Measurements from ENCODE around the gene ERVV-1. TPM values are rescaled to one million over a fixed set of nuclear protein-coding genes. Genes with fewer than 3 reads are reported as not detected.

Gene ERVV-1
- total and polyA plus RNA-seq, 2 donors (not counting 3 experiments of a cell fraction or from before 2014, with no cell fraction given) = not detected

DNA sequence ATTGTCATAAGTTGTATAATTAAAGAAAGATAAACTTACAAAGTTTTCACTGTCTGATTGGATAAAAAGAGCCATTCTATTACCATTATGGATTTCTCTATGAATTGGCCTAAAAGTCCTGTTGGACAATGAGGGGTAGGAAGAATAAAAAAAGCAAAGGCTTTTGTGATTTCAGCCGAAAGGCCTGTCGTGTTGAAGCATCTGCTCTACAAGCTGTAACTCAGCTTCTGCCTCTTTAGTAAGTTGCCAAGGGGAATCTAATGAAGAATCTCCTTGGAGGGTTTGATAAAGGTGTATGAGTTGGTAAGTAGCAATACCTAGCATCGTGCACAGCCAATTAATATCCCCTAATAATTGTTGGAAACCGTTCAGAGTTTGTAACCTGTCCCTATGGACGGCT lies 25.2 kb upstream of the ERVV-1 start:
- intact Hi-C loops (cut with micrococcal nuclease) = no loop called here
- POLR2A ChIA-PET = no interaction called here
- FAIRE-seq = no peak

More for the DNA sequence above, 25.2 kb upstream of the ERVV-1 start:
- H3K9ac ChIP-seq (replicated peaks; ENCODE audit: extremely low read depth, insufficient read depth, low read length) = no peak overlapping the region
- no peak for DNase-seq (ENCODE audit: low read depth, low spot score)
- H4K20me1 ChIP-seq (replicated peaks; ENCODE audit: control insufficient read depth, extremely low read depth, insufficient read depth, low read length) = no peaks in the 10 kb centered on the region
- no peak overlapping the region for H3K27ac ChIP-seq (ENCODE audit: insufficient read depth, low read depth, low read length)
- peaks cover 16% of the 10 kb centered on the region for H3K4me1 ChIP-seq (ENCODE audit: control insufficient read depth, extremely low read depth, insufficient read depth, low read length)
- BruUV-seq (replicated peaks) = no TSS peak
- no peak overlapping the region for H3K4me2 ChIP-seq (ENCODE audit: insufficient read depth, low read length)
- H3K27me3 ChIP-seq (ENCODE audit: control insufficient read depth in 2 of 2, insufficient read depth in 2 of 2, low read length in 2 of 2) = no peaks in the 10 kb centered on the region
- H2AFZ ChIP-seq (ENCODE audit: low read depth, low read length) = no peak overlapping the region
- peaks cover 7% of the 10 kb centered on the region for H3K79me2 ChIP-seq (ENCODE audit: control insufficient read depth, insufficient read depth, low read length)
- H3K4me3 ChIP-seq (replicated peaks in 1 of 3; ENCODE audit: insufficient read depth in 1 of 3, low read depth in 1 of 3, low read length in 3 of 3) = no peak overlapping the region
- no peaks in the 10 kb centered on the region for H3K9me3 ChIP-seq (replicated peaks; ENCODE audit: control insufficient read depth, insufficient read depth, low read length)
- dilution Hi-C loops (cut with MboI; ENCODE audit: extremely low pct_ligation_motif_present, low sequenced_read_pairs) = no loop called here
- TF ChIP-seq MYC (IDR thresholded peaks at IDR 0.05; ENCODE audit: low read depth, low read length) (no peak), GATA2 (IDR thresholded peaks at IDR 0.05; ENCODE audit: insufficient read depth, insufficient read length, low read depth, low read length) (no peak), JUN (IDR thresholded peaks at IDR 0.05; ENCODE audit: borderline replicate concordance, insufficient read depth, insufficient read length, low read depth) (no peak), EZH2 (IDR thresholded peaks at IDR 0.05; ENCODE audit: borderline replicate concordance, low read depth, low read length, severe bottlenecking) (no peak), CTCF (IDR thresholded peaks at IDR 0.05; ENCODE audit: extremely low read depth in 1 of 2, insufficient read depth in 1 of 2, low read depth in 1 of 2, low read length in 2 of 2) (no peak), FOS (IDR thresholded peaks at IDR 0.05; ENCODE audit: borderline replicate concordance, insufficient read depth, low read length) (no peak), POLR2A (IDR thresholded peaks at IDR 0.05; ENCODE audit: low read depth, low read length) (no peak), POLR2AphosphoS5 (IDR thresholded peaks at IDR 0.05; ENCODE audit: insufficient read depth, low read depth, low read length) (no peak)
- TF ChIP-seq, protein P1, sequence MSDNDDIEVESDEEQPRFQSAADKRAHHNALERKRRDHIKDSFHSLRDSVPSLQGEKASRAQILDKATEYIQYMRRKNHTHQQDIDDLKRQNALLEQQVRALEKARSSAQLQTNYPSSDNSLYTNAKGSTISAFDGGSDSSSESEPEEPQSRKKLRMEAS (IDR thresholded peaks at IDR 0.05; ENCODE audit: insufficient read depth, insufficient read length) = no peak
- H3K36me3 ChIP-seq (ENCODE audit: control insufficient read depth in 2 of 2, extremely low read depth in 1 of 2, insufficient read depth in 2 of 2, low read length in 2 of 2) = peaks cover 12 to 28% of the 10 kb centered on the region in 2 experiments
- no peaks in the 10 kb centered on the region for H3K9me1 ChIP-seq (replicated peaks; ENCODE audit: control insufficient read depth, extremely low read depth, insufficient read depth, low read length)
- CTCF ChIA-PET = interaction anchor here (1.4 to 1.6 kb wide), 2 partner anchors 12 to 26 kb away, joined by 3 read pairs; partner anchors contain the start of gene ZNF816
